HCT116 (cell line): ENCODE data around the gene HBM. TPM values are rescaled to one million over a fixed set of nuclear protein-coding genes. Genes with fewer than 3 reads are reported as not detected.

Source experiments
- ATAC-seq: fragments of 200-7000 bp; cut with Tn5 transposase; 2 replicates; pipeline ENCODE4 v1.9.1; 2020; ENCODE audit warnings: mild to moderate bottlenecking, moderate library complexity
- BruUV-seq: library from RNA; stranded (reverse); fragments of 400-500 nt; replicated peaks from 2 replicates; lab custom pipeline; 2021; lab: Mats Ljungman, UMichigan
- CTCF ChIA-PET: fragments of 300-600 bp; sonication (Branson Sonifier 250); formaldehyde crosslinking; loops from one replicate; lab custom pipeline; 2021; ENCODE audit warnings: antibody characterized with exemption; lab: Charles Lee
- POLR2A ChIA-PET: fragments of 300-600, 350-600 bp; sonication (Branson Sonifier 250); formaldehyde crosslinking; loops from one replicate; lab custom pipeline; 2021; ENCODE audit warnings: antibody characterized with exemption; lab: Charles Lee
- RAD21 ChIA-PET, 2 experiments: fragments of 300-600 bp; sonication (Branson Sonifier 250); formaldehyde crosslinking; loops; one replicate each; lab custom pipeline; 2023; ENCODE audit warnings: low total read pairs in 2 of 2; ENCODE audit not compliant: uncharacterized antibody in 2 of 2, unreplicated experiment in 2 of 2, low non-redundant PET in 1 of 2; lab: Charles Lee
- DNase-seq: peaks from one replicate; pipeline ENCODE4 v3.0.0-alpha.2; 2010; ENCODE audit warnings: low read depth, low spot score
- H2AFZ ChIP-seq: fragments of 200-600 bp; shearing (Covaris generic), sonication (generic); 2 replicates; pipeline ENCODE4 v1.6.1; 2017; ENCODE audit warnings: low read depth, mixed run types, mixed read lengths, antibody characterized with exemption, low read length; ENCODE audit not compliant: poor library complexity, severe bottlenecking
- H3K27ac ChIP-seq: 2 replicates; pipeline ENCODE4 v1.5.1; 2012; ENCODE audit warnings: low read depth, low read length
- H3K27me3 ChIP-seq: fragments of 200-600 bp; sonication (generic); 2 replicates; pipeline ENCODE4 v1.6.1; 2016; ENCODE audit warnings: mixed run types, low read length, mixed read lengths; ENCODE audit not compliant: insufficient read depth
- H3K36me3 ChIP-seq, 2 experiments: fragments of 200-500 bp in 1 of 2; fragments of 200-600 bp in 1 of 2; sonication (Bioruptor generic) in 1 of 2; sonication (generic) in 1 of 2; 2 replicates each; pipeline versions ENCODE4 v1.5.1 to v1.6.1; 2014 to 2016; ENCODE audit warnings: low read length in 2 of 2, inconsistent platforms in 1 of 2, mixed read lengths in 1 of 2, mixed run types in 1 of 2; ENCODE audit not compliant: insufficient read depth in 2 of 2, control insufficient read depth in 1 of 2
- H3K4me1 ChIP-seq, 2 experiments: fragments of 200-600 bp in 1 of 2; sonication (generic) in 1 of 2; 2 replicates each; pipeline versions ENCODE4 v1.5.1 to v1.6.1; 2012 to 2017; ENCODE audit warnings: low read length in 2 of 2, inconsistent platforms in 1 of 2, mild to moderate bottlenecking in 1 of 2, mixed read lengths in 1 of 2, mixed run types in 1 of 2, moderate library complexity in 1 of 2; ENCODE audit not compliant: insufficient read depth in 2 of 2, control insufficient read depth in 1 of 2
- H3K4me2 ChIP-seq: fragments of 200-600 bp; sonication (generic); 2 replicates; pipeline ENCODE4 v1.6.1; 2017; ENCODE audit warnings: mixed run types, low read length, mixed read lengths
- H3K4me3 ChIP-seq, 2 experiments: fragments of 200-600 bp in 1 of 2; sonication (generic) in 1 of 2; replicated peaks in 1 of 2; 2 replicates each; pipeline ENCODE4 v1.5.1; 2011 to 2016; ENCODE audit warnings: low read length in 2 of 2, control low read depth in 1 of 2, low read depth in 1 of 2, mild to moderate bottlenecking in 1 of 2, mixed read lengths in 1 of 2, mixed run types in 1 of 2
- H3K79me2 ChIP-seq: fragments of 200-600 bp; sonication (generic); 2 replicates; pipeline ENCODE4 v1.6.1; 2017; ENCODE audit warnings: mild to moderate bottlenecking, mixed run types, low read length, moderate library complexity, mixed read lengths; ENCODE audit not compliant: insufficient read depth
- H3K9ac ChIP-seq: fragments of 200-600 bp; sonication (generic); 2 replicates; pipeline ENCODE4 v1.6.1; 2016; ENCODE audit warnings: low read length, mixed read lengths
- H3K9me2 ChIP-seq: fragments of 200-600 bp; sonication (generic), shearing (Covaris generic); 2 replicates; pipeline ENCODE4 v1.6.1; 2017; ENCODE audit warnings: mixed run types, mild to moderate bottlenecking, moderate library complexity; ENCODE audit not compliant: insufficient read depth
- H3K9me3 ChIP-seq, 2 experiments: fragments of 200-500 bp in 1 of 2; fragments of 200-600 bp in 1 of 2; sonication (Bioruptor generic) in 1 of 2; sonication (generic) in 1 of 2; 2 replicates each; pipeline ENCODE4 v1.6.1; 2014 to 2017; ENCODE audit warnings: low read length in 2 of 2, mixed read lengths in 2 of 2, inconsistent platforms in 1 of 2, low read depth in 1 of 2, mild to moderate bottlenecking in 1 of 2, mixed run types in 1 of 2, moderate library complexity in 1 of 2; ENCODE audit not compliant: control insufficient read depth in 1 of 2, insufficient read depth in 1 of 2
- H4K20me1 ChIP-seq: fragments of 200-600 bp; sonication (generic), shearing (Covaris generic); 2 replicates; pipeline ENCODE4 v1.6.1; 2017; ENCODE audit warnings: mixed run types, mild to moderate bottlenecking, moderate library complexity; ENCODE audit not compliant: insufficient read depth
- ATF3 ChIP-seq: IDR thresholded peaks from 2 replicates; pipeline ENCODE4 v1.6.1; 2012
- CBX3 ChIP-seq: IDR thresholded peaks from 2 replicates; pipeline ENCODE4 v1.6.1; 2012; ENCODE audit warnings: low read depth
- CEBPB ChIP-seq: IDR thresholded peaks from 2 replicates; pipeline ENCODE4 v1.6.1; 2012; ENCODE audit warnings: low read depth
- EGR1 ChIP-seq: IDR thresholded peaks from 2 replicates; pipeline ENCODE4 v1.6.1; 2012; ENCODE audit warnings: low read depth
- ELF1 ChIP-seq: IDR thresholded peaks from 2 replicates; pipeline ENCODE4 v1.6.1; 2012; ENCODE audit warnings: low read depth, borderline replicate concordance
- EZH2 ChIP-seq: fragments of 200-600 bp; sonication (generic); IDR thresholded peaks from 2 replicates; pipeline ENCODE4 v1.6.1; 2017; ENCODE audit warnings: antibody characterized with exemption, mixed run types
- FOSL1 ChIP-seq: IDR thresholded peaks from 2 replicates; pipeline ENCODE4 v1.6.1; 2012; ENCODE audit warnings: low read depth
- JUND ChIP-seq: IDR thresholded peaks from 2 replicates; pipeline ENCODE4 v1.6.1; 2012
- POLR2A ChIP-seq: IDR thresholded peaks from 2 replicates; pipeline ENCODE4 v1.7.0; 2011; ENCODE audit warnings: borderline replicate concordance; ENCODE audit not compliant: insufficient read depth, insufficient read length; ENCODE audit errors: extremely low read depth
- POLR2AphosphoS5 ChIP-seq: IDR thresholded peaks from 2 replicates; pipeline ENCODE4 v1.6.1; 2011; ENCODE audit warnings: mild to moderate bottlenecking, low read depth, low read length, moderate library complexity
- RAD21 ChIP-seq: IDR thresholded peaks from 2 replicates; pipeline ENCODE4 v1.6.1; 2012; ENCODE audit warnings: low read depth, mild to moderate bottlenecking
- REST ChIP-seq: IDR thresholded peaks from 2 replicates; pipeline ENCODE4 v1.6.1; 2012; ENCODE audit warnings: low read depth
- SP1 ChIP-seq: IDR thresholded peaks from 2 replicates; pipeline ENCODE4 v1.6.1; 2012; ENCODE audit warnings: low read depth
- SRF ChIP-seq: IDR thresholded peaks from 2 replicates; pipeline ENCODE4 v1.6.1; 2012; ENCODE audit warnings: low read depth
- TCF7L2 ChIP-seq: IDR thresholded peaks from 2 replicates; pipeline ENCODE4 v1.7.0; 2011; ENCODE audit warnings: borderline replicate concordance, inconsistent platforms; ENCODE audit not compliant: insufficient read depth, insufficient read length; ENCODE audit errors: extremely low read depth
- ZBTB33 ChIP-seq: IDR thresholded peaks from 2 replicates; pipeline ENCODE4 v1.6.1; 2011; ENCODE audit warnings: mild to moderate bottlenecking, low read length, moderate library complexity; ENCODE audit not compliant: insufficient replicate concordance; ENCODE audit errors: extremely low read depth
- ZFX ChIP-seq: fragments of 450-650 bp; IDR thresholded peaks from 2 replicates; pipeline ENCODE4 v1.6.1; 2017
- intact Hi-C: fragments of 100-400 bp; cut with micrococcal nuclease; formaldehyde crosslinking; loops from 2 replicates; pipeline ENCODE4 v1.10.0; 2022
- total RNA-seq: library from RNA; stranded (reverse); gene quantifications from one replicate; pipeline ENCODE4 v1.2.1, GENCODE V29; 2021; ENCODE audit not compliant: unreplicated experiment
- TF ChIP-seq, protein P1 (sequence below): IDR thresholded peaks from 2 replicates; pipeline ENCODE4 v1.6.1; 2012

HBM gene
- total RNA-seq, 1 experiment from 2014 or later: not detected

- POLR2A ChIA-PET: no interaction called here
- H3K4me1 ChIP-seq: peaks cover 5 to 9% of the 10 kb centered on the region in 2 experiments; a peak in 3 of 4 replicates
- ATAC-seq: no peak
- no peaks in the 10 kb centered on the region for H3K79me2 ChIP-seq
- no peaks in the 10 kb centered on the region for H3K27me3 ChIP-seq
- no peak overlapping the region for H3K9ac ChIP-seq
- no peaks in the 10 kb centered on the region for H3K9me2 ChIP-seq
- intact Hi-C loops: no loop called here
- no peaks in the 10 kb centered on the region for H3K9me3 ChIP-seq
- BruUV-seq: no TSS peak
- H2AFZ ChIP-seq: no peak overlapping the region
- TF ChIP-seq ELF1 (no peak), POLR2A (no peak), RAD21 (no peak), CEBPB (no peak), FOSL1 (no peak), CBX3 (no peak), REST (no peak), EGR1 (no peak), POLR2AphosphoS5 (no peak), ZBTB33 (no peak), ATF3 (no peak), SP1 (no peak), ZFX (no peak), JUND (no peak), SRF (no peak), EZH2 (no peak), TCF7L2 (no peak)
- TF ChIP-seq, protein P1, sequence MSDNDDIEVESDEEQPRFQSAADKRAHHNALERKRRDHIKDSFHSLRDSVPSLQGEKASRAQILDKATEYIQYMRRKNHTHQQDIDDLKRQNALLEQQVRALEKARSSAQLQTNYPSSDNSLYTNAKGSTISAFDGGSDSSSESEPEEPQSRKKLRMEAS: no peak
- peak overlapping the region; percentile 88 for H3K4me2 ChIP-seq
- CTCF ChIA-PET: no interaction called here
- DNase-seq: no peak
- RAD21 ChIA-PET: no interaction called here
- no peaks in the 10 kb centered on the region for H3K36me3 ChIP-seq
- no peaks in the 10 kb centered on the region for H4K20me1 ChIP-seq
- peak overlapping the region in 1 of 2 experiments; percentile 52; a peak in 2 of 4 replicates for H3K4me3 ChIP-seq
- H3K27ac ChIP-seq: no peak overlapping the region
Measured at GRCh38 chr16:155031-155398, 10.8 kb upstream of the HBM start.
